ENCODE results near the gene EPS8L3.

The EPS8L3 gene

DNA sequence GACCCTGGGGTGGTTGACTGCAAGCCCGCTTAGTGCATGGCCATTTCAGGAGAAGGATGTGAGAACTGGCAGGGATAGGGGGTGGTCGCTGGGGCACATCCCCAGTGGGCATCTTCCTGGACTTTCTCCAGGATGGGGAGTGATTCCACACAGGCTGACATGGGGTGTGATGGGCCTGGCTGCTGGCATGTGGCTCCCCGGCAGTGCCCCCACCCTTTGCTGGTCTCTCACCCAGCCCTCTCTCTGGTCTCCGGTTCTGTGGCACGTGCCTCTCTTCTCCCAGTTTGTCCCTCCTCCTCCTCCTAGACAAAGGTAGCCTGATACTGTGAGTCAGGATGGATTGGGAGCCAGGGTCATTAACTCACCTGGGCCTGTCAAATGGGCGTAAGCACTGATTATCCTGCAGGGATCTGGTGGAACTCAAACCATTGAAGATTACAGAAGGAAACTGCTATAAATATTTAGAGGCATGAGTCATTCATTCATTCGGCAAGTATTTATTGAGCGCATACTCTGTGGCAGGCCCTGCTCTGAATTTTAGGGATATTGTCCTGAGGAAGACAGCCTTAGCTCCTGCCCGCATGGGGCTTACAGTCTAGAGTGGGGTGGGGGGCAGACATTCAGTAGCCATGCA lies 23.6 kb upstream of the EPS8L3 start:
- Histone ChIP-seq H3K4me3 (replicated peaks; ENCODE audit: low read depth, low read length) (no peak overlapping the region), H3K36me3 (ENCODE audit: control insufficient read depth, insufficient read depth, low read length) (no peaks in the 10 kb centered on the region), H3K27me3 (replicated peaks; ENCODE audit: control insufficient read depth, insufficient read depth, low read length) (no peaks in the 10 kb centered on the region; the same call in 1 of the 2 replicates)
- no peak for DNase-seq (ENCODE audit: extremely low read depth, insufficient read length)
- no peak for TF ChIP-seq CTCF (IDR thresholded peaks at IDR 0.05; ENCODE audit: insufficient read depth, low read length, poor library complexity, severe bottlenecking)

GRCh38 chr1:109786531-109787021 lies 22.9 kb upstream of the EPS8L3 start:
- Histone ChIP-seq H3K27me3 (replicated peaks; ENCODE audit: control insufficient read depth, insufficient read depth, low read length) (no peaks in the 10 kb centered on the region; the same call in 1 of the 2 replicates), H3K4me3 (replicated peaks; ENCODE audit: low read depth, low read length) (no peak overlapping the region), H3K36me3 (ENCODE audit: control insufficient read depth, insufficient read depth, low read length) (no peaks in the 10 kb centered on the region)
- no peak for TF ChIP-seq CTCF (IDR thresholded peaks at IDR 0.05; ENCODE audit: insufficient read depth, low read length, poor library complexity, severe bottlenecking)
- no peak for DNase-seq (ENCODE audit: extremely low read depth, insufficient read length)

DNA sequence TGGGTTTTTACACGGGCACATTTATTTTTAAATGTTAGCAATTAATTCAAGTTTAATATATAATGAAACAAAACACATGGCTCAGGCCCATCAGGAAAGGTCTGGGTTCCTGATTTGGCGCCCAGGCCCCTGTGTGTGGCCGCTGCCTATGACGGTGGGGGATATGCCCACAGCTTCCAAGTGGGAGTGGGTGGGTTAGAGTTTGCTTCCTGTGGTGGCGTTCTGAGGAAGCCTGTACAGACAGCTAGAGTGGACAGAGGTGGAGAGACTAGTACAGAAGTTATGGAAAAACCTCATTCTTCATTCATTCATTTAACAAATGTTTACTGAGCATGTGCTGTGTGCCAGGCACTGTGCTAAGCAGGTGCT lies 22.4 kb upstream of the EPS8L3 start:
- no peak for TF ChIP-seq CTCF (IDR thresholded peaks at IDR 0.05; ENCODE audit: insufficient read depth, low read length, poor library complexity, severe bottlenecking)
- H3K27me3 ChIP-seq (replicated peaks; ENCODE audit: control insufficient read depth, insufficient read depth, low read length), result no peaks in the 10 kb centered on the region; the same call in 1 of the 2 replicates
- DNase-seq (ENCODE audit: extremely low read depth, insufficient read length), result no peak

GRCh38 chr1:109785446-109786111 lies 21.9 kb upstream of the EPS8L3 start:
- no peaks in the 10 kb centered on the region for H3K36me3 ChIP-seq (ENCODE audit: control insufficient read depth, insufficient read depth, low read length)
- TF ChIP-seq CTCF (IDR thresholded peaks at IDR 0.05; ENCODE audit: insufficient read depth, low read length, poor library complexity, severe bottlenecking), result no peak
- no peak overlapping the region for H3K4me3 ChIP-seq (replicated peaks; ENCODE audit: low read depth, low read length)
- no peaks in the 10 kb centered on the region; the same call in 1 of the 2 replicates for H3K27me3 ChIP-seq (replicated peaks; ENCODE audit: control insufficient read depth, insufficient read depth, low read length)
- no peak for DNase-seq (ENCODE audit: extremely low read depth, insufficient read length)

More for the DNA sequence above, 22.4 kb upstream of the EPS8L3 start:
- Histone ChIP-seq H3K4me3 (replicated peaks; ENCODE audit: low read depth, low read length) (no peak overlapping the region), H3K36me3 (ENCODE audit: control insufficient read depth, insufficient read depth, low read length) (no peaks in the 10 kb centered on the region)

DNA sequence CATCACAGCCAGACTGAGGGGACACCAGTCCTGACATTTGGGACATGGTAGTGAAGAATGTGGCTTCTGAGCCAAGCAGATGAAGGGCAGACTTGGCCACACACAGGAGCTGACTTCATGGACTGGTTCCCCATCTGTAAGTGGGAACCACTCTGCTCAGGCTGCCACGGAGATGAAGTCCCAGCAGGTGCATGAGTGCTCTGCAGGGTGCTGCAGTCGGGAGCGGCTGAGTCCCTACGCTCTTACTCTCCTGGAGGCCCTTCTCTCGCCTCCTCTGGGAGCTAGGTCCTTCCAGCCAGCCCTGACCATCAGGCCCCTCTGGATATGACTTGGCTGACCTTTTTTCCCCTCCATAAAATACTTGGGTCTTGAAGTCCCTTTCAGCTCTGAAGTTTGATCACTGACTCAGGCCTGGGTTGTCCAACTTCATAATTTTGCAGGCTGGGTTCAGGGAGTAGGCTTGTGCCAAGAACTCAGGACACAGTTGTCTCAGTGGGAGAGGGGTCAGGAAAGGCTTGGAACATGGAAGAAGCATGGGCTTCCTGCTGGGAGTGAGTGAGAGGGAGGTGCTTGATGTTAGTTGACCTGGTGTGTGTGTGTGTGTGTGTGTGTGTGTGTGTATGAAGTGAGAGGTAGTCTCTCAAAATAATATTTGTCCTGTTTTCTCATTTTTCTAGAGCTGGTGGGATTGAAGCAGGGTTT lies 21.0 kb upstream of the EPS8L3 start:
- H3K36me3 ChIP-seq (ENCODE audit: control insufficient read depth, insufficient read depth, low read length), result no peaks in the 10 kb centered on the region
- H3K4me3 ChIP-seq (replicated peaks; ENCODE audit: low read depth, low read length), result no peak overlapping the region
- no peak for DNase-seq (ENCODE audit: extremely low read depth, insufficient read length)
- no peaks in the 10 kb centered on the region; the same call in 1 of the 2 replicates for H3K27me3 ChIP-seq (replicated peaks; ENCODE audit: control insufficient read depth, insufficient read depth, low read length)
- no peak for TF ChIP-seq CTCF (IDR thresholded peaks at IDR 0.05; ENCODE audit: insufficient read depth, low read length, poor library complexity, severe bottlenecking)

All from GM06990 (cell line).